TTC549 (cell line): Measurements from ENCODE around the gene IGSF5.
"Not testable (repeated sequence)": the region's sequence is repeated elsewhere in the genome, so short reads cannot be mapped to it uniquely, and the experiment has no call there.

ENCODE experiments used
- FAIRE-seq: peaks from 2 replicates; lab custom pipeline; 2012; peaks lifted over from hg19 to GRCh38; lab: Jason Lieb, UNC

The IGSF5 gene

GRCh38 chr21:39739531-39739930, 5.5 kb upstream of the IGSF5 start:
- FAIRE-seq: not testable (repeated sequence)

- not testable (repeated sequence) for FAIRE-seq
These were observed 2.4 kb upstream of the IGSF5 start for GRCh38 chr21:39742561-39742960.

GRCh38 chr21:39745332-39745731, 349 bp downstream of the IGSF5 start:
- not testable (repeated sequence) for FAIRE-seq

DNA sequence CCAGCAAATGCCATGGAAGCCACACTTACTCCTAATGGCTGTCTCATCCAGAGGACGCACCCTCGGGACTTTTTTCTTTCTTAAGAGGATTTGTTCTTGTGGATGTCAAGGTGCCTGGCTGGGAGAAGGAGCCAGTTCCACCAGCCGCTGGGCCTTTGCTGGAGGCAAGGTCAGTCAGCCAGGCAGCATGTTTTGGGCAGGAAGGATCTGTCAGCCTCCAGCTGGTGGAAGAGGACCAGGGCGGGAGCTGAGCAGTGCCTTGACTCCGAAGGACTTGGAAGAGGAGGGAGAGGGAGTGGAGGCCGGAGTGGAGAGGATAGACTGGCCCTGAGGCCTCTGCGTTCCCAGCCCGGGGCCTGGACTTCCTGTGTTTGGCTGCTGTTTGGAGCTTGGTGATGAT, 5.7 kb downstream of the IGSF5 start:
- FAIRE-seq: no peak

- no peak for FAIRE-seq
These were observed 9.8 kb downstream of the IGSF5 start for GRCh38 chr21:39754811-39755210.

DNA sequence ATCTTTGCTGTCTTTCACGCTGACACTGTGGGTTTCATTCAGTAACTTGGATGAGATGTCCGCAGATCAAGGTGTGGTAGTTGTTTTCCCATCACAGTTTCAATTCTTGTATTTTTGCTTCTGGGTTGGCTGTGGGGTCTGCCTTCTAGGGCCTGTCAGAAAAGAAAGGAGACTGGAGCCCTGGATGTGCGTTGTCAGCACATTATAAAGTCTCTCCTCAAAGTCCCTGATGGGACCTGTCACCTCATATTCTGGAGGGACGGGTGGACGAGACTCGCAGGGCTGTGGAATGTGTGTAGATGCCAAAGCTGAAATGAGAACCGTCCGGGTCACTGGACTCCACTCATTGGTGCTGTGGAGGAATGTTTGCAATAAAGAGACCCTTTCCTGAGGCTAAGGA, 11.3 kb downstream of the IGSF5 start:
- no peak for FAIRE-seq

DNA sequence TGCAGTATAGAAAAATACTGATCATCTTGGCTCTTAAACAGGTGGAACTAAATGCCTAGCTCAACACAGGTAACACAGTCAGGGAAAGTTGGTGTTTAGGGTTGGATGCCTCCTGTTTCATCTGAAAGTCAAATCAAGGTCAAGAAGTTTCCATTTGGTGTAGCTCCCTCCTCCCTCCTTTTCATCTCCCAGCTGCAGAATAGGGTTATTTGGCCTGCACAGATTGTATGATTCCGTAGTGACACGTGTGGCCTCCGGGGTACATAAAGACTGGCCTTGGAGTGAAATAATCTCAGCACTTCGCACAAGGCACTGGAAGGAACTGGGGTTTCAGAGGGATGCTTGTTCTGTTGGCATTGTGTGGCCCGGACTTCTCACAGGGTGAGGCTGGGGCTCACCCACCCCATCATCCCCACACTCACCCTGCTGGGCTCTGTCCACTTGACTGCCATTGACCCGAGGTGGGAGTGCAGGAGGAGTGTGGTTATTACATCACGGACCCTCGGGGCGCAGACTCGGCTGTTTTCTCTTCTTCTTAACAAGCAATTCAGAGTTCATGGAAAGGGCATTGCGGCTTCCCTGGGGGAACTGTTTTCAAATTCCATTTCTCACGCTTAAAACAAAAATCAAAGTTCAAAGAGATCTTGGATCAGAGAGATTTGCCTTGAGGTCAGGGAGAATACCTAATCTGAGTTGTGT, 18.4 kb downstream of the IGSF5 start:
- FAIRE-seq: no peak

GRCh38 chr21:39774227-39774626, 29.2 kb downstream of the IGSF5 start:
- no peak for FAIRE-seq

DNA sequence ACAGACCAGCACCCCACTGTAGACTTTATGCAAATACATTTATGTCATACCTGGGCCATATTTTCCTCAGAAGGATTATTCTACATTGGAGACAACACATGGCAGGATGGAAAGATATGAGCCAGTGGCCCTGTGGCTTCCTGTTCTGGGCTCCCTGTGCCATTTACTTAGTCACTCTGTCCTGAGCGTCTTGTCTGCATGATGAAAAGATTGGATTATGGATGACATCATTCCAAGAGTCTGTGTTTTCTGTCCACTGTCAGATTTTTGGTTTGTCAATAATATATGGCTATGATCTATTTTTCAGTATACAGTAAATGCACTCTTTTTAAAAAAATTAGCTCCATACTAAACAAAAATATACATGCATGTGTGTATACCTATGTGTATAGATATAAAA, 30.8 kb downstream of the IGSF5 start:
- FAIRE-seq: no peak

DNA sequence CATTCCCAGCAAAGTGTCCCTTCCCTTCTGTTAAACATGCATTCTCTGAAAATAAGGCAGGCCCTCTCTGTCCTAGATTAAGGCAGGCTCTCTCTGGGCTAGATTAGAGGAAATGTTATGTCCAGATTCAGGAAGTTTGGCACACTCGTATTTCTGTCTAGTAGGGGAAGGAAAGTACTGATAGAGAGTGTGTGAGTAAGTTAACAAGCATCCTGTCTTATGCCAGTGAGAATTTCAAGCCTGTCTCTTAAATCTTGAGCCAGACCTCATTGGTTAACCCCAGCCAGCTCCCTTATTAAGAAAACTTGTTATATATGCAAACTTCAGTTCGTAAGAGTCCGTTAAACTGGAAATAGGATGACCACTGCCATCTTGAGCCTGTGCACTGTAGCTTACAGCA, 31.6 kb downstream of the IGSF5 start:
- FAIRE-seq: no peak

- FAIRE-seq: no peak
These were observed 36.3 kb downstream of the IGSF5 start for GRCh38 chr21:39781331-39781730.

GRCh38 chr21:39788383-39788782, 43.4 kb downstream of the IGSF5 start:
- no peak for FAIRE-seq

DNA sequence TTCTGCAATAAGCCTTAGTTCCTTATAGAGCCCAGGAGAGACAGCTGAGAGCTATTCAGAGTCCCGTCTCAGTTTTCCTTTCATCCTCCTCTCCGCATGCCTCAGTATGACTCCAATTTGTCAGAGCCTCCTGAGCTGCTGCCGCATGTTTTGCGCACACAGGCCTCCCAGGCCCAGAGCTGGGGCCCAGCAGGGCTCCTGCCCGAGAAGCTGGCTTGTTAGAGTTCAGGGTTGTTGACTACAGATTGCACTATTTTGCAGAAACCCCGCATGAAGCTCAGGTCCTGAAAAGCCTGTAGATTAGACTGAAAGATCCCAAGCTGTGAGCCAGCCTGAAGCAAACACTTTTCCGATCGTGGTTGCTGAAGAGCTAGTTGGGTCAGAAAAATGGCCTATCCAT, 51.5 kb downstream of the IGSF5 start:
- FAIRE-seq: no peak

GRCh38 chr21:39799178-39799577, 54.2 kb downstream of the IGSF5 start:
- no peak for FAIRE-seq

GRCh38 chr21:39800311-39800710, 55.3 kb downstream of the IGSF5 start:
- no peak for FAIRE-seq

- FAIRE-seq: no peak
These were observed 57.2 kb downstream of the IGSF5 start for GRCh38 chr21:39802217-39802616.

- FAIRE-seq: no peak
These were observed 58.4 kb downstream of the IGSF5 start for GRCh38 chr21:39803393-39803792.

GRCh38 chr21:39804240-39804639, 59.3 kb downstream of the IGSF5 start:
- no peak for FAIRE-seq

DNA sequence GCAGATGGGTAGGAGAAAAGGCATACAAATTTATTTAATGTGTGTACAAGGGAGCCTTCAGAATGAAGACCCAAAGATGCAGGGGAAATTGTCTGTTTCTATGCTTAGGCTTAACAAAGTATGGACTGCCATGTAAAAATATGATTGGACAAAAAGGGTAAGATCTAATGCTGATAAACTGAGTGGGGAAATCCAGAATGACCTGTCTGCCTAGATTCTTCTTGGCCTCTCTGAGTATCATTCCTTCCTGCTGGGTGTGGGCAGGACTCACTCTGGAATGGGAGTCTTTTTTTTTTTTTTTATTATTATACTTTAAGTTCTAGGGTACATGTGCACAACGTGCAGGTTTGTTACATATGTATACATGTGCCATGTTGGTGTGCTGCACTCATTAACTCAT, 61.0 kb downstream of the IGSF5 start:
- no peak for FAIRE-seq

DNA sequence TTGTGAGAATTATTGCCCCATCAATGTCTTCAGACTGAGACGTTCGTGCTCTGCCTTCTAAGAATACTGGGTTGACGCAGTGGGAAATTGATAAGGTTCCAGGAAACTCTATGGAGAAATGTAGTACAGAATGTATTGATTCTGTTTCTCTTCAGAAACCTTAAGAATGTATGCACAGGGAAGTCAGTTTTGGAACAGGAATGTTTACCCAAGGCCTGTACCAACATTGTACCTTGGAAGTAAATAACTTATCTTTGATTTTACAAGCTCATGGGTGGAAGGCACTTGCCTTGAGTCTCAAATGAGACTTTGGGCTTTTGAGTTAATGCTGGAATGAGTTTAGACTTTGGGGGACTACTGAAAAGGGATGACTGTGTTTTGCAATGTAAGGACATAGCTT, 62.8 kb downstream of the IGSF5 start:
- FAIRE-seq: no peak

GRCh38 chr21:39809936-39810335, 65.0 kb downstream of the IGSF5 start:
- no peak for FAIRE-seq

- FAIRE-seq: no peak
These were observed 68.0 kb downstream of the IGSF5 start for GRCh38 chr21:39812983-39813382.

GRCh38 chr21:39818557-39818956, 73.6 kb downstream of the IGSF5 start:
- no peak for FAIRE-seq

GRCh38 chr21:39822042-39822441, 77.1 kb downstream of the IGSF5 start:
- FAIRE-seq: no peak

- no peak for FAIRE-seq
These were observed 80.3 kb downstream of the IGSF5 start for GRCh38 chr21:39825250-39825649.
